Activated T-cell treated with anti-CD3 and anti-CD28 coated beads for 48 hours (primary cell): ENCODE measurements around the gene RPL12.

Source experiments
- DNase-seq: peaks from one replicate; pipeline ENCODE4 v3.0.0-alpha.2; 2020; ENCODE audit warnings: low read depth

Gene RPL12

DNA sequence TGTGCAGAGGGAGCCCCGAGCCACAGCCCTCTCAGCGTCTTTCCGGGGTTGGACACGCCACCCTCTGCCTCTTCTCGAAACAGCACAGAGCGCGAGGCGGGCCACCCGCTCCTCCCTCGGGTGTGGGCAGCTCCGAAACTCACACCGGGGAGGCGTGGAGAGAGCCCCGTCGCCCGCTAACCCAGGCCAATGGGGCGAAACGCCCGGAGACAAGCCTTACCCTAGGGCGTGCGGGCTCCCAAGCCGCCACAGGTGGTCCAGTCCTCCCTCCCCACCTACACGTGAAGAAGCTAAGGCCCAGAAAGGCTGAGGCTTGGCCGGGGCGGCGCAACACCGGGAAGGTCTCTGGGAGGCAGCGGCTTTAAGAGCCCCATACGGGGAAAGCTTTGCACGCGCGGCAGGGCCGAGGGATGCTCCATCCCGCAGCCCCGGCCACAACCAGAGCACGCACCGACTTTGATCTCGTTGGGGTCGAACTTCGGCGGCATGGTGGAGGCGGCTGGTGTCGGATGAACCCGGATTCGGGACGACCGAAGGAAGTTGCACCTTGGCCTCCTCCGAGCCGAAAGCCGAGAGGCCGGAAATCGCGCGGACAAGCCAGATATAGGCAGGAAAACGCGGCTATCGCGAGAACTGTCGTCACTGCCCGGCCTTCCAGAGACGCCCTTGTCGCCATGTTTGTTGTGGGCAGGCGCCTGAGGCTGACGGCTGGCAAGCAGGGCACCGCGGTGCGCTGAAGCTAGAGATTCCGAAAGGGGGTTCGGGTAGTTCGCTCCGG is at the start of gene RPL12, which contains the start of gene LRSAM1:
Gene RPL12, minus strand, starts transcription at position 577 of the 778 bp plus-strand sequence. Its CDS starts 89 bp downstream, at position 488.
Gene LRSAM1, plus strand, starts transcription at position 681 of the 778 bp plus-strand sequence. CDS start 3,018 bp downstream, outside the sequence.
- peak; percentile 94 for DNase-seq

DNA sequence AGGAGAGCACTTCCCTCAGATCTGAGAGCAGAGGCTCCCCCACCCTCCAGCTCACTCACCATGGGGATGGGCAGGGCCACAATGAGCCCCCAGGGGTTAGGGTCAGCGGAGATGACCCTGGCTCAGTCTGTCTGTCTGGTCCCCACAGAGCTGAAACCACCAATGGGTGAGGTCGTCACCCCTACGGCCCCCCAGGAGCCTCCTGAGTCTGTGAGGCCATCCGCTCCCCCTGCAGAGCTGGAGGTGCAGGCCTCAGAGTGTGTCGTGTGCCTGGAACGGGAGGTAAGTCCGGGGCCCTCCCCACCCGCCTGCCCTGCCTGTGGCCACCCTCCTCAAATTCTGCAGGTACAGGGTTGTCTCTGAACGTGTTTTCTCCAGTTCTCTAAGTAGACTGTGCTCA is 49.7 kb upstream of the RPL12 start:
- no peak for DNase-seq

DNA sequence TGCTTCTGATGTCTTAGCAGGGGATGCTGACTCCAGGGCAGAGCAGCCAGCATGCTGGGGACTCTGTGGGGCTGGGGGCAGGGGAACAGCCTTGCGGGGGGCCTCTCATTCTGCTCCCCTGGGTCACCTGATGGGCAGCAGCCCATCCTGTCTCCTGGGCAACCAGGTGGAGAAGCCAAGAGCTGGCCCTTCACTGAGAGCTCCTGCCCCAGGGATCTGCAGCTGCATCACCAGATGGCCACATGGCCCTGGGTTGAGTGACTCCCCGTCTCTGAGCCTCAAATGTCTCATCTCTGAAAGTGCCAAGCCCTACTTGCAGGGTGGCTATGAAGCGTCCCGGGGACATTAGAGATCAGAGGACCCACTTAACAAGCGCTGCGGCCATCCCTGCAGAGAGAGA is 49.2 kb upstream of the RPL12 start:
- DNase-seq, result no peak

DNA sequence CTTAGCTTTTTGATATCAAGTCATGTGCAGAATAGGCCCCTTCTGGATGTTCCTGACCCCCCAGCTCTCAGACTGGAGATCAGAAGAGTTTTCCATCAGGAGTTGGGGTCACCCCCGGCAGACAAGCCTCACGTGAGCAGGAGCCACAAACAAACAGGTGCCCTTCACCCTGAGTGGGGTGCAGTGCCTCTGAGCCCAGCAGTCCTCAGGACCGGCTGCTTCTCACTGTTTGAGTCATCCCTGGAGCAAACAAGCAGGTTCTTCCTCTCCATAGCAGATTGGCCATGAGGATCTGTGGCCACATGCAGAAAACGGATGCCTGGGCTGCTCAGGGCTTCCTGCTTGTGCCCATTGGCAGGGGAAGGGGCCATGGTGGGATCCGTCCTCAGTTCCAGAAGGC is 47.1 kb upstream of the RPL12 start:
- DNase-seq, result no peak

DNA sequence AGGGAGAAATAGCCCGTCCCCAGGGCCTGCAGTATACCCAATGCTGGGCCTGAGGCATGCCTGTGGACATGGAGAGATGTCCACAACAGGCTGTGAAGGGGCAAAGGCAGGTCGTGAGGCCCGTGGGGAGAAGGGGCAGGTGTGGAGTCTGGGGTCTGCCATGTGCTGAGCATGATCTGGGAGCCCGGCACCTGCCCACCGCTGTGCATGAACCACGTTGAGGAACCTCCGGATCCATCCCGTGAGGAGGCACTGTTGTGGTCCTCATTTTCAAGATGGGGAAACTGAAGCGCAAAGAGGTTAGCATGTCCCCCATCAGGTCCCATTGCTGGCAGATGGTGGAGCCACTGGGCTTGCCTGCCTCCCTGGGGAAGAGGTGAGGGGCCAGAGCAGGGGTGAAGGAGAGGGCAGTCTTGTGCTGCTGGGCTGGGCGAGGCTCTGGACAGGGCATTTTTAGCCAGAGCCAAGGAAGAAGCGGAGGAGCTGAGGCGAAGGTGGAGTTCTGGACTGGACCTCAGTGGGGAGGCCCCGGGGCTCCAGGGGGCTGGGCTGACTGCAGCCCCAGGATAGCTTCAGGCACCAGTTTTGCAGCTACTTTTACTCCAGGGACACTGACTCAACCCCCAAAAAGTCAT is 46.6 kb upstream of the RPL12 start:
- no peak for DNase-seq

DNA sequence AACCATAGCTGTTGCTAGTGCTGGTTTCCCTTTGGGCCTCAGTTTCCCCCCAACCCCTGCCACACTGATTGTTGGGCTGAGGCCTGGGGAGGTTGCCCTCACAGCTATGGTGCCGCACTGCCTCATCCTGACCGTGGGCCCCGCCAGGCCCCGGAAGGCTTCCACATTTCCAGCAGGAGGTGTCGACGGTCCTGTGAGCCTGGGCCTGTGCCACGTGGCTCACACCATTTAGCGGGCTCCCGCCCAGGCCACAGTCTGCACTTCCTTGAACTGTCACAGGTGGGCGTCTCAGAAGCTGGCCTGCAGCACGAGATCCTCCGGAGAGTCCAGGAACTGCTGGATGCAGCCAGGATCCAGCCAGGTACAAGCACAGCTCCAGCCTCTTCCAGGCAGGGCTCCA is 45.8 kb upstream of the RPL12 start:
- DNase-seq, result no peak

DNA sequence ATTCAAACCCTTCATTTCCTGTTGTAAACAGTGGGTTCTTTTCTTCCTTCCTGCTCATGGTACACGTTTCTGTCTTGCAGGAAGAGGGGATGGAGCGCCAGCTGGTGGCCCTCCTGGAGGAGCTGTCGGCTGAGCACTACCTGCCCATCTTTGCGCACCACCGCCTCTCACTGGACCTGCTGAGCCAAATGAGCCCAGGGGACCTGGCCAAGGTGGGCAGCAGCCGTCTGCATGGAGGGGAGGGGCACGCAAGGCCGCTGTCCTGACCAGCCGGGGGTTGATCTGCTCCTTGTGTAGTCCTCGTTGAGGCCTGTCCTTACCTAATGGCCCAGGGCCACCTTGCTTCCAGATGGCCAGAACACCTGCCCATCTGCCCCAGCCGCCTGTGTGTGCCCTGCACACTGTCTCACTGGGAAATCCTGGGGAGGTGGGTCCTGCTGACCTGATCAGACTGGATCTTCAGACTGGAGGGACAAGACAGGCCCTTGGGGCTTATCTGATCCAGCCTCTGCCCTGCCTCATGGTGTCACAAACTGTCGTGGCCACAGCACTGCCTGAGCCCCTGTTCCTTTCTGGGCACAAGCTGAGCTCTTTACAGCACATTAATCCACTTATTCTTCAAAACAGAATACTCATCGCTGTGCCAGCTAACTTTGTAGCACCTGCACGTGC is 44.8 kb upstream of the RPL12 start:
- no peak for DNase-seq

DNA sequence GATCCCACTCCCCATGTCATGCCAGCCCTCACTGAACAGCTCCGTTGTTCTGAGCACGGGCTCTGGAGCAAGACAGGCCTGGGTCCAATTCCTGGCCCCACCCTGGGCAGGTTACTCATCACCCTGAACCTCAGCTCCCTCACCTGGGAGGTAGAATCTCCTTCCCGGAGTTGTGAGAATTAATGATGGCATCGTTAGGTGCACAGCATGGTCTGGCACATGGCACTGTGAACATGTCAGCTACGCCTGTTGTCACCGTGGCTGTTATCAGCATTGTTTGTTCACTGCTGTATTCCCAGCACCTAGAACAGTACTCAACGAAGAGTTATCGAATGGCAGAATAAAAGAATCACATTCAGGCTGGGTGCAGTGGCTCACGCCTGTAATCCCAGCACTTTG is 43.1 kb upstream of the RPL12 start:
- no peak for DNase-seq

DNA sequence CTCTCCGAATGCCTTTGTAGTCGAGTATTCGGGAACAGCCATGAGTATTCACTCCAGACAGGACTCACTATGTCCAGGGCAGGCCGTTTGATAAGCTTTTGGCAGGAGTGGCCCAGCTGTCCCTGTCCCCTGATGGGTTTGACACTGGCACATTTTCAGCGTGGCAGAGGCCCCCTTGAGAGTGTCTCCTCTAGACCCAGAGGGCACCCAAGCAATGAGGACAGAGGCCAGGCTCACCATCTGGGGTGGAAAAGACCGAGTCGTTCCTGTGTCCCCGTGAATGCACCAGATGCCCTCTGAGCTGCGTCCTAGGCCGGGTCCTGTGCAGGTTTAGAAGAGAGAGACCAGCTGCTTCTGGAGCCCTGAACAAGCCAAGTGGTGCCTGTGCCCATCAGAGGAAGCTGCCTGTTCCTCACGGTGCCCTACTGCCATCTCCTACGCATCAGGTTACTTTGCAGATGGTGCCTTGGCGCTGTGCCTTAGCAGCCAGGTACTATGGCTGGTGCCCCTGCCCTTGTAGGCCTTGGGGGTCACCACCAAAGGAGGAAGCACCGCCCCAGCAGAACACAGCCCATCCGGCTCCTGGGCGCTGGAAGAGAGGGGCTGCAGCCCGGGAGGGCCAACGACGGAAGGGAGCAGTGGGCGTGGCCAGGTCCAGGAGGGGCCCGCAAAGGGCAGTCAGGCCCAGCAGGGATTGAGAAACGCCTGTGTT is 42.5 kb upstream of the RPL12 start:
- DNase-seq, result no peak

DNA sequence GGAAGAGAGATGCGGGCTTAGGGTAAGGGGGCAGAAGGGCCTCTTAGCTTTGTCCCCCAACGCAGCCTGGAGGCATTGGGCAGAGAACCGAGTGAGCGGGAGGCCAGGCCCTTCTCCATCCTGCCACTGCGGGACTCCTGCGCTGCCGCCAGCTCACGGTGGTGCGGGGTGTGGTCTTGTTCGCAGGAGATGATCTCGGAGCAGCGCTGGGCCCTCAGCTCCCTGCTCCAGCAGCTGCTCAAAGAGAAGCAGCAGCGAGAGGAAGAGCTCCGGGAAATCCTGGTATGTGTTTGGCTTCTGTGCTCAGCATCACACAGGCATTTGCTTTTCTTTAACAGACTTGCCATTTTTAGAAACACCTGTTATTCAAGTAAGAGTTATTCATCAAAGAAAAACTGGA is 41.4 kb upstream of the RPL12 start:
- no peak for DNase-seq

DNA sequence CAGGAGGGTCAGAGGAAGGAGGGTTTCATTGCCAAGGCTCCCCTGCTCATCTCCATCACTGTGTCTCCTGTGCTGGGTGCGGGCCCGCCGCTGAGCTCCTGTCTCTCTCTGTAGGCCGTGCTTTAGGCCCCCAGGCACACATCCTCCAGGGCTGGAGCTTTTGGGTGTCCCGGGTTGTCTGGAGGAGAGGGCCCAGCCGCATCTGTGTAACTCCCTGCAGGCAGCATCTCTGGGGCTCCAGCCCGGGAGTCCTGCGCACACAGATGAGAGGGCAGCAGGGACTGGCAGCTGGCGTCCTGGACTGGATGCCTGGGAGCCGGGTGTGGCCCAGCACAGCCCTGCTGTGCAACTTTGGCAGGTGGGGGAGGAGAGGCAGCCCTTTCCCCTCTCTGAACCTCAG is 40.3 kb upstream of the RPL12 start:
- no peak for DNase-seq

DNA sequence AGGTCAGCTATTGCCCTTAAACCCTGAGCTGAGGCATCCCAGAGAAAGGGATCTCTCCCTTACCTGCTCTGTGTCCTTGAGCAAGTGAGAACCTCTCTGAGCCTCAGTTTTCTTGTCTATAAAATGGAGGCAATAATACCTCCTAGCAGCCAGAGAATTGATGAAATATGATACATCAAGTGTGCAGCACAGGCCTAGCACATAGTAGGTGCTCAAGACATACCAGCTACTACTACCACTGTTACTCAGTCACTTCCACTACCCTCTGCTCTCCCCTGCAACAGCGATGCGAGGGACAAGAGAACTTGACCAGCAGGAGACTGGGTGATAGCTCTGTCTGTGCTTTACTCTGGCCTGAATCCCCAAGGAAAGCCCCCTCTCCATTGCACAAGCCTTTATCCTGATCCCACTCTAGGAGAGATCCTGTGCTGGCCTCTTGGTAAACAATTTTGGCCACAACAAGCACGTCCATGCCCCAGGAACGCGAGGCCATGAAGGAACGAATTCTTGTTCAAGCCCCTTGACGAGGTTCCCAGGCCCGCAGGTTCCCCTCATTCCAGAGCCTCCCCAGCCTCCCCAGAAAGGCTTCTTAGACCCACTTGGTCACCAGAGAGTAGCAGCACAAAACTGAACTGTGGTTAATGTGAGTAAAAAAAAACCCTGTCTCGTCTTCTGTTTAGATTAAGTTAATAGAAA is 39.5 kb upstream of the RPL12 start:
- DNase-seq, result no peak

DNA sequence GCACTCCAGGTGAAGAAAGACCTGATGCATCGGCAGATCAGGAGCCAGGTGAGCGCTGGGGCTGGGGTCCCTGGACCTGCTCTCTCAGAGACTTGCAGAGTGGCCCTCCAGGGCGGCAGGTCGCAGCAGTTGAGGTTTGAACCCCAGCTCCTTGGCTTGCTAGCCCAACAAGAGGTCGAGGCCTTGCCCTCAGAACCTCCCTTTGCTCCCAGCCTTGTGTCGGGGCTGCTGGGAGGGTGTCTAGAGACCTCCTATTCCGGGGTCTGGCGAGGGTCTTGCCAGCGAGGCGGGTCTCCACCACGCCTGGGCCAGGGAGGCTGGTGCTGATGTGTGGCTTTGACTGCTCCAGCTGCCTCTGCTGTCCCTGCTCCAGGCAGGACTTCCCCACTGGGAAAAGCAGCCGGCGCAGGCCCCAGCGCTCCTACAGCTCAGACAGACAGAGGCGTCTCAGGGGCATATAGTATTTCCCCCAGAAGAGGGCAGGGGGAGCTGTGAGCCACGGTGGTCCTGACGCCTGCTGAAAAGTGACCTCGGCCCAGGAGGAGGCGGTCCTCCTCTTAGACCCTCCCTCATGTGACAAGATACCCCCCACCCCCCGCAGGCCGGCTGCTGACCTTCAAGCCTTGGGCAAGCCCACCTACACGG is 38.4 kb upstream of the RPL12 start:
- no peak for DNase-seq

DNA sequence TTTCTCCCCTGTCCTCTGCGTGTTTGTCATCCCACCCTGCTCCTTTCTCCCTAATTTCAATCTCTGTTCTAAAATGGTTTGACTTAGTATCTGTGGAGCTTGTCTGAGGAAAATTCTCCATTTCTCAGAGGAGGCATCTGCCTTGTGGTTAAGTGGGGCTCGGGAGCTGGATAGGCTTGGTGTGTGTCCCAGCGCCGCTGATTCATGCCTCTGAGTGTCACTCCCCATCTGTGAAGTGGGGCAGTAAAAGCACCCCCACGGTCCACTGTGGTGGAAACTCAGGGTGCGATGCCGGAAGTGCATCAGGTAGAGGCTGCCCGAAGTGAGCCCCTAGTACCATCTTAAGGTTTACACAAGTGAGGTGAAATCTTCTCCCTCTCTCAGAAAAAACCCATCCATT is 37.7 kb upstream of the RPL12 start:
- DNase-seq, result no peak

DNA sequence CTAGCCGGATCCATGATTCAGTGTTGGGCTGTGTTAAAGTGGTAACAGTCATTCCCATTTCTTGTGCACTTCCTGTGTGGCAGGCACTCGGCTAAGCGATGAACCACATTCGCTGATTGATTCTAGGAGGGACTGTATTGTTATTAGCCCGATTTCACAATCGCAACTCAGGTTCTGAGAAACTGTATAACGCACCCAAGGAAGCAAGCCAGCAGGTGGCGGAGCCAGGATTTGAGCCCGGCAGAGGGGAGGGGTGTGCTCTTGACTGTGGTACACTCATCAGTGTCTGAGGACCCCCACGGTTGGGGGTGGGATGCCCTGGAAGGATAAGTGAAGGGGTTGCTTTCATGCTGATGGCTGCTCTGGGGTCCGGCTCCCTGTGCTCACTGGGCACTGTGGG is 34.8 kb upstream of the RPL12 start:
- no peak for DNase-seq

DNA sequence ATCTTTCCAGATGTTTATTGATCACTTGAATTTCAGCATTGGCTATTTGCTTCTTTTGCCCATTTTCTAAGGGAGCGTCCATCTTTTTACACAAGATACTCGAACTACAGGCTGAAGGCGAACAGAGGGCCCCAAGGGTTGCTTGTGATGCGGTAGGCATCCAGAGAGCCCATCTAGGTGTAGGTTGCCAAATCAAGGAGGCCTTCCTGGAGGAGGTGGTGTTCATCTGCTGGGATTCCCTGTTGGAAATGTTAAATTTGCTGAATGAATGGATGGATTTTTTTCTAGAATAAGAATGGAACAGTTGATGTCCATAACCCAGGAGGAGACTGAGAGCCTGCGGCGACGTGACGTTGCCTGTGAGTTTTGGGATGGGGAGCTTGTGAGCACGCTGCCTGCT is 31.5 kb upstream of the RPL12 start:
- DNase-seq, result no peak

DNA sequence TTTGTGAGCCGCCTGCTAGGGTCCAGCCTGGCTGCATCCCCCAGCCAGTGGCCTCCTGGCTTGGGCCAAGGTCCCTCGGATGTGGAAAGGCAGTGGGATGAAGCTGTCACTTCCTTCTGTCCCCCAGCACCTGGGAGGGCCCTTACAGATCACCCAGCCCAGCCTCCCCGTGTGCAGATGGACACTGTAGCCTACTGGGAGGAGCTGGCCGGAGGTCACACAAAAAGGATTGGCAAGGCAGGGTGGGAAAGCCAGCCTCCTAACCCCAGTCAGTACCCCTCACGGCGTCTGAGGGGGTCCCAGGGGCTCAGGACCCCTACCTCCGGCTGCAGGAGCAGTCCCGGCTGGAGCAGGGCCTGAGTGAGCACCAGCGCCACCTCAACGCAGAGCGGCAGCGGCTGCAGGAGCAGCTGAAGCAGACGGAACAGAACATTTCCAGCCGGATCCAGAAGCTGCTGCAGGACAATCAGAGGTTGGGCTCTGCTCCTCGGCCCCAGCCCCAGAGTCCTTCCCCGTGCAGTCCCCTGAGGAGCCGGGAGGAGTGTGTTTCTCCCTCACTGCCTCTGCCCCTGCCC is 28.4 kb upstream of the RPL12 start:
- DNase-seq, result no peak

DNA sequence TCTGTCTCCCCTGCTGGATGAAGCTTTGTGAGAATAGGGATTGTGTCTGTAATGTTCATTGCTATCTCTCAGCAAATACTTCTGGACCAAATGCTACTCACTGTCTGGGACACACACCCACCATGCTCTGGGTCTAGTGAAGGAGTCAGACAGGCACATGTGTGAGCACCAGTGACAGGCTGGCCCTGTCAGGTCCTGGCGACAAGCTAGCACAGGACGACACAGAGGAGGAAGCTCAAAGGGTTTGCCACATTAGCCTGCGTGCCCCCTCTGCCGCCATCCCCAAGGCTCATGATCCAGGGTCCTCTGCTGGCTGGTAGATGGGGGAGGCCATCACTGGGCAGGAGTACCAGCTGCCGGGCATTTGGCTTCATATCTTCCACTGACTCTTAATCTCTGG is 23.4 kb upstream of the RPL12 start:
- no peak for DNase-seq

DNA sequence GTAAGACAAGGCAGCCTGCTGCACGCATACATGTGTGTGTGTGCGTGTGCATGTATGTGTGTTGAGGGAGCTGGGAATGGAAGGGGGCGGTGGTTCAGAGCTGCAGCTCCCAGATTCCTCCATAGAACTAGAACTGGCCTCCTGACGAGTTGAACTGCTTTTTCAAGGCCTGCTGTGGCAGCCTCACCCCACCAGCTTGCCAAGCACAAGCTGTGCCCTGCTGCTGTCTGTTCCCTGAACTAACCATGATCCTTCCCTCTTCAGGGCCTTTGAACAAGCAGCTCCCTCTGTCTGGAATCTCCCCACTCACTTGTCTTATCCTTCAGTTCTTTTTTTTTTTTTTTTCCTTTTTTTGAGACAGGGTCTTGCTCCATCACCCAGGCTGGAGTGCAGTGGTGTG is 22.7 kb upstream of the RPL12 start:
- no peak for DNase-seq

DNA sequence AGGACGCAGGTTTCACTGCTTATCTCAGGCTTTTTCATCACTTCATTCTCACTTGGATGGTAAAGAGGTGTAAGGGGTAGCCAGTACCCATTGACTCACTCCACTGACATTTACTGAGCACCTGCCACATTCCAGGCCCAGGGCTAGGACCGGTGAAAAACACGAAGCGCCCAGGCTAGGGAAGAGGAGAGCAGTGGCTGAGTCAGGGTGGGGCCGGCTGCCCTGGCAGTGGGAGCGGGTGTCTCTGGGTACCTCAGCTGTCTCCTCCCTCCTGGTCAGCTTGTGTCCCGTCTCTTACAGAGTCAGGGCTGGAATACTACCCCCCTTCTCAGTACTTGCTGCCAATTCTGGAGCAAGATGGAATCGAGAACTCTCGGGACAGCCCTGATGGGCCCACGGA is 22.3 kb upstream of the RPL12 start:
- no peak for DNase-seq

DNA sequence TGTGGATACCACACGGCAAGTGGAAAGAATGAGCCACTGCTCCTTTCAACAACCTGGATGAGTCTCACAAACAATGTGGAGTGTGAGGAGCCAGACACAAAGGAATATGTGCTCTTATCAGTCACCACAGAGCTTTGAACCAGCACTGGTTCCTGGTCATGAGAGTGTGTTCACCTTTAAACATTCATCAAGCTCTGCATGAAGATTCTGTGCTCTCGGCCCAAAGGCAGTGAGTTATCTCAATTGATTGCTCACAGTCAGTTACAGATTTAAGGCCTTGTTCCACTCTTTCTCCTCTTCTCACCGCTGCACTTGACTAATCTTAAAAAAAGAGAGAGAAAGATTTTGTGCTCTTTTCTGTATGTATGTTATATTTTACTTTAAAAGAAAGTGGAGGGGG is 19.5 kb upstream of the RPL12 start:
- no peak for DNase-seq
